ENCODE data around the gene OPCML.

- TF ChIP-seq POLR2A (IDR thresholded peaks at IDR 0.05) (no peak), CTCF (IDR thresholded peaks at IDR 0.05) (no peak), EP300 (IDR thresholded peaks at IDR 0.05; ENCODE audit: low read depth) (no peak)
Observed at GRCh38 chr11:132716037-132716436, 816.3 kb downstream of the OPCML start.

Data from transverse colon (tissue), 3 donors.